ENCODE measurements around the gene SRGAP3.

DNA sequence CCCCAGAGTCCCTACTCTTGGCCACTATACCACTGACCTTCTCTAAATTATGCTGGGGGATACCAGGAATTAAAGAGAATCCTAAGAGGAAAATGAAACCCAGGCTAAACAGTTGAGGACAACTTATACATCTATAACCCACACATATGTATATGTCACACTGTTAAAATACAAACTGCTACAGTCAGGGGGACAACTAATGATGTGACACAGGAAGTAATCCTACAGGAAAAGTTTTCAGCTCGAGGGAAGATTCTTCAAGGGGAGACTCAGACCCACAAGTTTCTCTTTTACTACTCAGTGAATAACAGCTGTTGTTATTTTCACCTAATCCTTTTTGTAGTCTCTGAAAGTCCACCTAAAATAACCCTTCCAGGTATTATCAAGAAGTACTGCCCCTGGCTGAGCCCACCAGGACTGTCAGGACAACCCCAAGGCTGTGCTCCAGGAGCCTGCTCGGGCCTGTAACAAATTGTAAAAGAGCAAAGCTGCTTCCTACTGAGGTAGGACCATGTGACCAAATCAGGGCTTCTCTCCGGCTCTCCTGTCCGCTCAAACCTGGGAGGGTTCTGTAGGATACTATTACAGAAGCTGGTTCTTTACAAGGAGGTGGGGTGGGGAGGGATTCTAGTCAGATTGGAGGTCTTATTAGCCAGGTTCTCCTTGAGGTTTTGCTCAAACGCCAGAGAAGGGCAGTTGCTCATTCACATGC is 91.6 kb downstream of the SRGAP3 start:
- TF ChIP-seq, protein P1, sequence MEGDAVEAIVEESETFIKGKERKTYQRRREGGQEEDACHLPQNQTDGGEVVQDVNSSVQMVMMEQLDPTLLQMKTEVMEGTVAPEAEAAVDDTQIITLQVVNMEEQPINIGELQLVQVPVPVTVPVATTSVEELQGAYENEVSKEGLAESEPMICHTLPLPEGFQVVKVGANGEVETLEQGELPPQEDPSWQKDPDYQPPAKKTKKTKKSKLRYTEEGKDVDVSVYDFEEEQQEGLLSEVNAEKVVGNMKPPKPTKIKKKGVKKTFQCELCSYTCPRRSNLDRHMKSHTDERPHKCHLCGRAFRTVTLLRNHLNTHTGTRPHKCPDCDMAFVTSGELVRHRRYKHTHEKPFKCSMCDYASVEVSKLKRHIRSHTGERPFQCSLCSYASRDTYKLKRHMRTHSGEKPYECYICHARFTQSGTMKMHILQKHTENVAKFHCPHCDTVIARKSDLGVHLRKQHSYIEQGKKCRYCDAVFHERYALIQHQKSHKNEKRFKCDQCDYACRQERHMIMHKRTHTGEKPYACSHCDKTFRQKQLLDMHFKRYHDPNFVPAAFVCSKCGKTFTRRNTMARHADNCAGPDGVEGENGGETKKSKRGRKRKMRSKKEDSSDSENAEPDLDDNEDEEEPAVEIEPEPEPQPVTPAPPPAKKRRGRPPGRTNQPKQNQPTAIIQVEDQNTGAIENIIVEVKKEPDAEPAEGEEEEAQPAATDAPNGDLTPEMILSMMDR (IDR thresholded peaks at IDR 0.05), result no peak
- no peak for TF ChIP-seq POLR2A (IDR thresholded peaks at IDR 0.05)
